ENCODE measurements around the gene SNTB2.

DNA sequence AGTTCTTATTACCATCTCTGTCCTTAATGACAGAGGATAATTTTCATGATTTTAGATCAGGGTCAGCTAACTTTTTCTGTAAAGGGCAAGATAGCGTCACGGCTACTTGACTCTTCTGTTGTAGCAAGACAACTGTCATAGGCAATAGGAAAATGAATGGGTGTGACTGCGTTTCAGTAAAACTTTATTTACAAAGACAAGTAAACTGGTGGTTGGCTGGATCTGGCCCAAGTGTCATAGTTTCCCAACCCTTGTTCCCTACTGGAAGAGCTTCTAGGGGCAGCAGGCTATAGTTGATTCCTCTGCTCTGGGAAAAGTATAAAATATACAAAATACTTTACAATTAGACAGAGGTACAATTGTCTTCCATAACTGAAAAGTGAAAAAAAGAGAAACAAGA lies 73.5 kb downstream of the SNTB2 start:
- no peak for TF ChIP-seq SRF (IDR thresholded peaks at IDR 0.05; ENCODE audit: low read depth, low read length)
- TF ChIP-seq EZH2 (IDR thresholded peaks at IDR 0.05; ENCODE audit: low read depth, low read length, severe bottlenecking) = no peak
- no peak for TF ChIP-seq ZNF274 (IDR thresholded peaks at IDR 0.05; ENCODE audit: borderline replicate concordance, extremely low read depth, low read length)
- TF ChIP-seq TBP (IDR thresholded peaks at IDR 0.05; ENCODE audit: low read depth, low read length) = no peak
- TF ChIP-seq, protein P1, sequence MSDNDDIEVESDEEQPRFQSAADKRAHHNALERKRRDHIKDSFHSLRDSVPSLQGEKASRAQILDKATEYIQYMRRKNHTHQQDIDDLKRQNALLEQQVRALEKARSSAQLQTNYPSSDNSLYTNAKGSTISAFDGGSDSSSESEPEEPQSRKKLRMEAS (IDR thresholded peaks at IDR 0.05) = no peak
- TF ChIP-seq CREB1 (IDR thresholded peaks at IDR 0.05) = no peak
- no peak for TF ChIP-seq RFX5 (IDR thresholded peaks at IDR 0.05; ENCODE audit: borderline replicate concordance, low read depth, low read length)
